Activated CD4-positive, alpha-beta memory T cell treated with anti-CD3 and anti-CD28 coated beads for 36 hours (primary cell): ENCODE measurements around the gene ENTREP3. TPM values are rescaled to one million over a fixed set of nuclear protein-coding genes. Genes with fewer than 3 reads are reported as not detected.
"Not testable (repeated sequence)": the region's sequence is repeated elsewhere in the genome, so short reads cannot be mapped to it uniquely, and the experiment has no call there.

Experiments
- CTCF ChIA-PET: fragments of 350-600 bp; sonication (Branson Sonifier 250); formaldehyde crosslinking; loops from one replicate; lab custom pipeline; 2021; ENCODE audit warnings: antibody characterized with exemption, inconsistent platforms; lab: Charles Lee
- POLR2A ChIA-PET: fragments of 350-600 bp; sonication (Branson Sonifier 250); formaldehyde crosslinking; loops from one replicate; lab custom pipeline; 2021; ENCODE audit warnings: antibody characterized with exemption; lab: Charles Lee
- DNase-seq: peaks from one replicate; pipeline ENCODE4 v3.0.0-alpha.2; 2020
- H3K27ac Mint-ChIP-seq: one replicate; pipeline ENCODE4 v1.8.0; 2021; ENCODE audit warnings: mixed read lengths
- H3K27me3 Mint-ChIP-seq: one replicate; pipeline ENCODE4 v1.8.0; 2021; ENCODE audit warnings: mixed read lengths
- H3K36me3 Mint-ChIP-seq: one replicate; pipeline ENCODE4 v1.8.0; 2021; ENCODE audit warnings: mixed read lengths
- H3K4me1 Mint-ChIP-seq: one replicate; pipeline ENCODE4 v1.8.0; 2021; ENCODE audit warnings: low read depth, mixed read lengths
- H3K4me3 Mint-ChIP-seq: one replicate; pipeline ENCODE4 v1.8.0; 2021; ENCODE audit warnings: mild to moderate bottlenecking, mixed read lengths
- H3K9me3 Mint-ChIP-seq: one replicate; pipeline ENCODE4 v1.8.0; 2021; ENCODE audit warnings: mixed read lengths
- intact Hi-C: fragments of 100-400 bp; cut with micrococcal nuclease; formaldehyde crosslinking; loops from one replicate; pipeline ENCODE4 v1.15.1; 2023
- total RNA-seq, 2 experiments: library from RNA; stranded (reverse); gene quantifications; one replicate each; pipeline ENCODE4 v1.2.3, GENCODE V29; 2021

Gene ENTREP3
- total RNA-seq, 2 experiments from 2014 or later = 32.9 to 34.1 TPM

GRCh38 chr1:155293086-155293749 is 37.9 kb upstream of the ENTREP3 start:
- DNase-seq = no peak
- intact Hi-C loops = no loop called here
- Mint-ChIP-seq H3K36me3 (no peaks in the 10 kb centered on the region), H3K27ac (no peak overlapping the region), H3K27me3 (peaks cover 34% of the 10 kb centered on the region), H3K4me3 (no peak overlapping the region), H3K4me1 (peaks cover 4% of the 10 kb centered on the region), H3K9me3 (no peaks in the 10 kb centered on the region)
- ChIA-PET POLR2A (no interaction called here), CTCF (interaction anchor here (0.6 to 2.5 kb wide), 2 partner anchors 42 to 95 kb away, joined by 4 to 7 read pairs; no protein-coding TSS in a partner anchor)

GRCh38 chr1:155291006-155291405 is 35.7 kb upstream of the ENTREP3 start:
- H3K36me3 Mint-ChIP-seq, DNase-seq, H3K27ac Mint-ChIP-seq, H3K9me3 Mint-ChIP-seq, H3K4me3 Mint-ChIP-seq, POLR2A ChIA-PET, intact Hi-C loops, H3K4me1 Mint-ChIP-seq: not testable (repeated sequence)
- CTCF ChIA-PET = interaction anchor here (2.5 kb wide), 1 partner anchor 40 kb away, joined by 7 read pairs; no protein-coding TSS in a partner anchor
- H3K27me3 Mint-ChIP-seq = peaks cover 20% of the 10 kb centered on the region

GRCh38 chr1:155287987-155288543 is 32.8 kb upstream of the ENTREP3 start:
- intact Hi-C loops = no loop called here
- H3K27ac Mint-ChIP-seq = no peak overlapping the region
- no peak for DNase-seq
- no peaks in the 10 kb centered on the region for H3K27me3 Mint-ChIP-seq
- CTCF ChIA-PET = no interaction called here
- H3K4me1 Mint-ChIP-seq = no peaks in the 10 kb centered on the region
- no peaks in the 10 kb centered on the region for H3K36me3 Mint-ChIP-seq
- no peaks in the 10 kb centered on the region for H3K9me3 Mint-ChIP-seq
- POLR2A ChIA-PET = no interaction called here
- H3K4me3 Mint-ChIP-seq = no peak overlapping the region

- no peak for DNase-seq
- Mint-ChIP-seq H3K4me1 (no peaks in the 10 kb centered on the region), H3K27ac (no peak overlapping the region), H3K36me3 (no peaks in the 10 kb centered on the region), H3K27me3 (no peaks in the 10 kb centered on the region), H3K9me3 (no peaks in the 10 kb centered on the region), H3K4me3 (no peak overlapping the region)
- POLR2A ChIA-PET = no interaction called here
- CTCF ChIA-PET = no interaction called here
- intact Hi-C loops = no loop called here
These were observed 31.3 kb upstream of the ENTREP3 start for GRCh38 chr1:155286544-155286943.

GRCh38 chr1:155285631-155286044 is 30.4 kb upstream of the ENTREP3 start:
- no peaks in the 10 kb centered on the region for H3K27me3 Mint-ChIP-seq
- ChIA-PET CTCF (interaction anchor here (0.6 kb wide), 1 partner anchor 27 kb away, joined by 3 read pairs; no protein-coding TSS in a partner anchor), POLR2A (no interaction called here)
- DNase-seq = no peak
- no peaks in the 10 kb centered on the region for H3K4me1 Mint-ChIP-seq
- no peak overlapping the region for H3K4me3 Mint-ChIP-seq
- no peaks in the 10 kb centered on the region for H3K9me3 Mint-ChIP-seq
- no peaks in the 10 kb centered on the region for H3K36me3 Mint-ChIP-seq
- H3K27ac Mint-ChIP-seq = no peak overlapping the region
- intact Hi-C loops = no loop called here

GRCh38 chr1:155285063-155285462 is 29.8 kb upstream of the ENTREP3 start:
- Mint-ChIP-seq H3K27ac (no peak overlapping the region), H3K4me3 (no peak overlapping the region), H3K36me3 (no peaks in the 10 kb centered on the region), H3K27me3 (no peaks in the 10 kb centered on the region), H3K9me3 (no peaks in the 10 kb centered on the region), H3K4me1 (no peaks in the 10 kb centered on the region)
- POLR2A ChIA-PET = no interaction called here
- CTCF ChIA-PET = no interaction called here
- intact Hi-C loops = no loop called here
- DNase-seq = no peak

GRCh38 chr1:155284476-155284875 is 29.2 kb upstream of the ENTREP3 start:
- no peaks in the 10 kb centered on the region for H3K36me3 Mint-ChIP-seq
- CTCF ChIA-PET = no interaction called here
- POLR2A ChIA-PET = no interaction called here

GRCh38 chr1:155282488-155283091 is 27.3 kb upstream of the ENTREP3 start:
- intact Hi-C loops = no loop called here
- POLR2A ChIA-PET = no interaction called here
- no peak overlapping the region for H3K4me3 Mint-ChIP-seq
- no peaks in the 10 kb centered on the region for H3K36me3 Mint-ChIP-seq
- DNase-seq = no peak
- H3K27ac Mint-ChIP-seq = no peak overlapping the region
- no peaks in the 10 kb centered on the region for H3K27me3 Mint-ChIP-seq
- H3K4me1 Mint-ChIP-seq = peaks cover 6% of the 10 kb centered on the region
- H3K9me3 Mint-ChIP-seq = no peaks in the 10 kb centered on the region
- CTCF ChIA-PET = no interaction called here

More at GRCh38 chr1:155284476-155284875, 29.2 kb upstream of the ENTREP3 start:
- intact Hi-C loops = no loop called here
- Mint-ChIP-seq H3K27ac (no peak overlapping the region), H3K27me3 (no peaks in the 10 kb centered on the region), H3K4me1 (no peaks in the 10 kb centered on the region), H3K9me3 (no peaks in the 10 kb centered on the region), H3K4me3 (no peak overlapping the region)
- no peak for DNase-seq

GRCh38 chr1:155279268-155279667 is 24.0 kb upstream of the ENTREP3 start:
- Mint-ChIP-seq H3K4me3 (no peak overlapping the region), H3K27ac (no peak overlapping the region), H3K36me3 (no peaks in the 10 kb centered on the region), H3K27me3 (no peaks in the 10 kb centered on the region), H3K4me1 (peaks cover 20% of the 10 kb centered on the region), H3K9me3 (no peaks in the 10 kb centered on the region)
- intact Hi-C loops = loop anchor here (5.0 to 10.0 kb wide), 3 partner anchors 258 to 576 kb away; partner anchors contain the start of genes GON4L and SYT11
- ChIA-PET CTCF (interaction anchor here (1.5 to 3.0 kb wide), 3 partner anchors 29 to 44 kb away, joined by 6 to 15 read pairs (median 14); partner anchors contain the start of gene FDPS), POLR2A (interaction anchor here (1.2 kb wide), 1 partner anchor 18 kb away, joined by 5 read pairs; no protein-coding TSS in a partner anchor)
- no peak for DNase-seq

GRCh38 chr1:155278689-155279160 is 23.4 kb upstream of the ENTREP3 start:
- CTCF ChIA-PET = interaction anchor here (1.5 to 3.0 kb wide), 4 partner anchors 28 to 45 kb away, joined by 5 to 15 read pairs (median 10); partner anchors contain the start of gene FDPS
- POLR2A ChIA-PET = interaction anchor here (1.0 to 1.2 kb wide), 2 partner anchors 17 to 29 kb away, joined by 5 to 6 read pairs; partner anchors contain the start of gene FDPS
- H3K9me3 Mint-ChIP-seq = no peaks in the 10 kb centered on the region
- intact Hi-C loops = loop anchor here (5.0 to 10.0 kb wide), 3 partner anchors 259 to 576 kb away; partner anchors contain the start of genes GON4L and SYT11
- no peak overlapping the region for H3K27ac Mint-ChIP-seq
- no peaks in the 10 kb centered on the region for H3K36me3 Mint-ChIP-seq
- no peak overlapping the region for H3K4me3 Mint-ChIP-seq
- H3K27me3 Mint-ChIP-seq = no peaks in the 10 kb centered on the region
- peaks cover 22% of the 10 kb centered on the region for H3K4me1 Mint-ChIP-seq
- DNase-seq = no peak

- intact Hi-C loops = loop anchor here (1.0 to 10.0 kb wide), 6 partner anchors 16 to 577 kb away; partner anchors contain the start of genes FDPS, GON4L, SCAMP3 and SYT11
- peak; percentile 89 for DNase-seq
- Mint-ChIP-seq H3K27me3 (no peaks in the 10 kb centered on the region), H3K4me1 (peaks cover 26% of the 10 kb centered on the region), H3K9me3 (no peaks in the 10 kb centered on the region), H3K36me3 (peaks cover 1% of the 10 kb centered on the region), H3K4me3 (peak overlapping the region; percentile 65), H3K27ac (no peak overlapping the region)
- CTCF ChIA-PET = interaction anchor here (1.5 to 3.0 kb wide), 4 partner anchors 27 to 45 kb away, joined by 5 to 15 read pairs (median 10); partner anchors contain the start of gene FDPS
- POLR2A ChIA-PET = interaction anchor here (1.0 to 1.2 kb wide), 2 partner anchors 17 to 30 kb away, joined by 5 to 6 read pairs; partner anchors contain the start of gene FDPS
These were observed 22.8 kb upstream of the ENTREP3 start for GRCh38 chr1:155277902-155278688.
